Ascending aorta (tissue), 2 donors: ENCODE data around the gene LYVE1. TPM values are rescaled to one million over a fixed set of nuclear protein-coding genes. Genes with fewer than 3 reads are reported as not detected.

Experiments used
- DNase-seq, 2 donors: peaks; one replicate each; pipeline ENCODE4 v3.0.0-alpha.2; 2019; ENCODE audit warnings: low spot score in 2 of 2
- H3K27ac ChIP-seq, 2 donors: fragments of 200-600 bp; sonication (generic); one replicate each; pipeline ENCODE4 v1.5.1; 2016 to 2017; ENCODE audit warnings: mild to moderate bottlenecking in 1 of 2
- H3K27me3 ChIP-seq: fragments of 200-600 bp; sonication (generic); one replicate; pipeline ENCODE4 v1.5.1; 2017
- H3K36me3 ChIP-seq, 2 donors: fragments of 200-600 bp; sonication (generic); one replicate each; pipeline ENCODE4 v1.5.1; 2016
- H3K4me1 ChIP-seq, 2 donors: fragments of 200-600 bp; sonication (generic); one replicate each; pipeline ENCODE4 v1.5.1; 2016 to 2017; ENCODE audit warnings: mild to moderate bottlenecking in 1 of 2
- H3K4me3 ChIP-seq, 2 donors: fragments of 200-600 bp; sonication (generic); one replicate each; pipeline ENCODE4 v1.5.1; 2016 to 2017; ENCODE audit warnings: mild to moderate bottlenecking in 1 of 2
- H3K9me3 ChIP-seq, 2 donors: fragments of 200-600 bp; sonication (generic); one replicate each; pipeline ENCODE4 v1.5.1; 2016
- intact Hi-C: fragments of 100-400 bp; cut with DNase I; formaldehyde crosslinking; loops from one replicate; pipeline ENCODE4 v1.15.1; 2023
- total RNA-seq: library from RNA; depleted of rRNA; stranded (reverse); fragments of >200 nt; gene quantifications from one replicate; pipeline ENCODE4 v1.1.0, GENCODE V29; 2016
- TF ChIP-seq, protein P1 (sequence below), 3 experiments: fragments of 200-600 bp in 2 of 3; fragments of 450-650 bp in 1 of 3; sonication (generic) in 2 of 3; IDR thresholded peaks; one replicate each; pipeline ENCODE4 v1.5.1; 2016 to 2019; ENCODE audit warnings: antibody characterized with exemption in 3 of 3, mild to moderate bottlenecking in 1 of 3, moderate library complexity in 1 of 3

The LYVE1 gene
- total RNA-seq, 1 donor from 2014 or later: 66.3 TPM

DNA sequence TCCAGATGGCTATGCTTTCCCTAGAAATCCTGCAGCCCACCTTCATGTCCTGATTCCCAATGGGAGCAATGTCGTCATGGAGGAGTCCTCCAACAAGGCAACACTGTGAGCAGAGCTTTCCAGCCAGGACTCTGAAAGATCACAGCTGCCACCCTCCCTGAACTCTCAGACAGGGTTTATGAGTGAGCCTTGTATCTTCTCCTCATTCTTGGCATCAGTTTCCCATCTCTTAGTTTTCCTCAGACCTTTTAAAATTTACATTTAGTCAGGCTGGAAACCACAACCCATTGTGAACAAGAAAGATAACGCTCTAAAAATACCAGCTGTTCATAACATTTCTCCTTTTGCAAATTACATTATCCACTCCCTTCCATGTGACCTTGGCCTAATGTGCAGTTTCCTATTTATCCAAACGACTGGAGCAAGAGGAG lies 15.6 kb upstream of the LYVE1 start:
- H3K4me1 ChIP-seq: peaks cover 6 to 55% of the 10 kb centered on the region in 2 donors
- TF ChIP-seq, protein P1, sequence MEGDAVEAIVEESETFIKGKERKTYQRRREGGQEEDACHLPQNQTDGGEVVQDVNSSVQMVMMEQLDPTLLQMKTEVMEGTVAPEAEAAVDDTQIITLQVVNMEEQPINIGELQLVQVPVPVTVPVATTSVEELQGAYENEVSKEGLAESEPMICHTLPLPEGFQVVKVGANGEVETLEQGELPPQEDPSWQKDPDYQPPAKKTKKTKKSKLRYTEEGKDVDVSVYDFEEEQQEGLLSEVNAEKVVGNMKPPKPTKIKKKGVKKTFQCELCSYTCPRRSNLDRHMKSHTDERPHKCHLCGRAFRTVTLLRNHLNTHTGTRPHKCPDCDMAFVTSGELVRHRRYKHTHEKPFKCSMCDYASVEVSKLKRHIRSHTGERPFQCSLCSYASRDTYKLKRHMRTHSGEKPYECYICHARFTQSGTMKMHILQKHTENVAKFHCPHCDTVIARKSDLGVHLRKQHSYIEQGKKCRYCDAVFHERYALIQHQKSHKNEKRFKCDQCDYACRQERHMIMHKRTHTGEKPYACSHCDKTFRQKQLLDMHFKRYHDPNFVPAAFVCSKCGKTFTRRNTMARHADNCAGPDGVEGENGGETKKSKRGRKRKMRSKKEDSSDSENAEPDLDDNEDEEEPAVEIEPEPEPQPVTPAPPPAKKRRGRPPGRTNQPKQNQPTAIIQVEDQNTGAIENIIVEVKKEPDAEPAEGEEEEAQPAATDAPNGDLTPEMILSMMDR (IDR thresholded peaks at IDR 0.05): no peak
- H3K36me3 ChIP-seq: peaks cover 34 to 76% of the 10 kb centered on the region in 2 donors
- H3K27me3 ChIP-seq: no peaks in the 10 kb centered on the region
- peak in 1 of 2 donors; percentile 55 for DNase-seq
- intact Hi-C loops: loop anchor here (1.0 kb wide), 1 partner anchor 12 kb away; no protein-coding TSS in a partner anchor
- H3K9me3 ChIP-seq: no peaks in the 10 kb centered on the region
- peak overlapping the region; percentile 94 for H3K27ac ChIP-seq
- no peak overlapping the region for H3K4me3 ChIP-seq

DNA sequence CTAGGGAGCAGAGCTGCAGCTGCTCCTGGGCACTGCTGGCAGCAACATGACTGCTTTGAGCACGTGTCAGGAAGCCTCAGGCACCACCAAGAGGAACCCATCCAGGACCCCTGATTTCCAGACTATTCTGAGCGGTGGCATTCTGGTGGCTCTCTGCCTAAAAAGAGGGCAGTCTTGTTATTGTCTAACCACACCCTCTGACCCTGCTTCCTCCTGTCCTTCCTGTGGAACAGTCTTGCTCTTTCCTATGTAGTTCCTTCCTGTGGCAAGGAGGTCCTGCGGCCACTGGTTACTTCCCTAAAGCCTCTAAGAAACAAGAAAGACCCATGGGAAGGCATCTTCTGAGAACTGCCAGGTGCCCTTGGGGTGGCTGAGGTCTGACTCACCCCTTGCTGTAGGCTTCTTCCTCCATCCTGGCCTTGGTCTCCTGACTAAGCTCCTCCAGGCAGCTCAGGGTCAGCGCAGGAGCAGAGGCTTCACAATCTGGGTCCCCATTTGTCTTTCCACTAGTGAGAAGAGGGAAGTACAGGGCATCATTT lies 13.1 kb upstream of the LYVE1 start:
- Histone ChIP-seq H3K36me3 (peaks cover 56 to 85% of the 10 kb centered on the region in 2 donors), H3K4me3 (no peak overlapping the region), H3K4me1 (peaks cover 0 to 41% of the 10 kb centered on the region in 2 donors), H3K27ac (peak overlapping the region; percentile 94), H3K27me3 (no peaks in the 10 kb centered on the region), H3K9me3 (no peaks in the 10 kb centered on the region)
- TF ChIP-seq, protein P1 (IDR thresholded peaks at IDR 0.05): no peak
- intact Hi-C loops: no loop called here
- peak; percentile 52 to 66 for DNase-seq

DNA sequence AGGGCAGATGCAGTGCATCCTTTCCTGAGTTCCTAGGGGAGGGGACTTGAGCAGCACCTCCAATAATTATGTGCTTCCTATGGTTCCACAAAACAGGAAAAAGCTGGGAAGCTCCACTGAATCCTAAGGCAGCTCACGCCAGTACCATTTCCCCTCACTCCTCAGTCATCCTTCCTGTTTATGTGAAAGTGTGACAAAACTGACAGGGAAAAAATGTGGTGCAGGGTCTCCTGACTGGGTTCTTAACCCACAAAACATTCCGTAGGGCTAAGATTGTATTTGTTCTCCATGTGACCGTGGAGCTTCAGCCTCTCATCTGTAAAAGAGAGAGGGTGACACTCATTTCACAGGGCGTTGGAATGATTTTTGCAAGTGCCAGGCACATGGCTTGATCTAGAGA lies 12.2 kb upstream of the LYVE1 start:
- Histone ChIP-seq H3K4me1 (peaks cover 0 to 32% of the 10 kb centered on the region in 2 donors), H3K36me3 (peaks cover 65 to 90% of the 10 kb centered on the region in 2 donors), H3K27ac (peak overlapping the region; percentile 94), H3K4me3 (no peak overlapping the region), H3K27me3 (no peaks in the 10 kb centered on the region), H3K9me3 (no peaks in the 10 kb centered on the region)
- DNase-seq: no peak
- intact Hi-C loops: no loop called here
- TF ChIP-seq, protein P1 (IDR thresholded peaks at IDR 0.05): no peak

DNA sequence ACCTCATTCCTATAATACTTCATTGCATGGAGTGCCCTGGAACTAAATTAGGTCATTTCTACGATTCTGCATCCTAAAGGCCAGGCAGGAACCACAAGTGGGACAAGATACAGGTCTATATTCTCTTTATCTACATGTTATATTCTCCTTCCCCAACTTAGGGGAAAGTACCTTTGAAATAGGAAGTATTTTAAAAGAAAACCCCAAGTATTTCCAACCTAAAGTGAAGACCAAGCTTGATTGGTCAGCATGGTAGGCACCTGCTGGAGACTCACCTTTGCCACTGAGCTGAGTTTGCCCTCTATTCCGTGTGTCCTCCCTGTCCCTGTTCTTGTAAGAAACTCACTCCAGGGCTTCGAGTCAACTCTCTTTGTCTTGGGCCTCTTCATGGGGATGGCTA lies 11.2 kb upstream of the LYVE1 start:
- Histone ChIP-seq H3K36me3 (peaks cover 70 to 96% of the 10 kb centered on the region in 2 donors), H3K27ac (peak overlapping the region; percentile 94), H3K9me3 (no peaks in the 10 kb centered on the region), H3K4me1 (peaks cover 0 to 24% of the 10 kb centered on the region in 2 donors), H3K27me3 (no peaks in the 10 kb centered on the region), H3K4me3 (no peak overlapping the region)
- intact Hi-C loops: no loop called here
- DNase-seq: no peak
- TF ChIP-seq, protein P1 (IDR thresholded peaks at IDR 0.05): no peak

DNA sequence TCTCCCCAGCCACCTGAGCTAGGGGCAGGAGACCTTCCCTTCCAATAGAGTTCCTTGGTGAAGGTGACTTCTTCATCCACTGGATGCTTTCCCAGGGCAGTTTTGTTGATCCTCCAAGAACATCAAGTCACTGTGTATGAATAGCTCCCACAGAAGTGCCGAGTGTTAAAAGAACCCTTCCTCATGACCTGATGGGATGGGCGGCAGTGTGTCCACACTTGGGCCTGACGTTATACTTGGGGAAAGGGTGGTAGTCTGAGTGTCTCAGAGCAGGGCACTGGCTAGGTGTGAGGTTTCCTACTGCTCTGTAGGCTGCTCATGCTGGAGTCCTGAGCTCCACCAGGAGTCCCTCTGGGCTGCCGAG lies 7.6 kb upstream of the LYVE1 start:
- no peaks in the 10 kb centered on the region for H3K27me3 ChIP-seq
- peak overlapping the region; percentile 78 to 94 for H3K27ac ChIP-seq
- H3K36me3 ChIP-seq: peaks cover 58 to 81% of the 10 kb centered on the region in 2 donors
- no peak overlapping the region for H3K4me3 ChIP-seq
- no peaks in the 10 kb centered on the region for H3K9me3 ChIP-seq
- DNase-seq: no peak
- H3K4me1 ChIP-seq: peaks cover 8 to 21% of the 10 kb centered on the region in 2 donors
- TF ChIP-seq, protein P1 (IDR thresholded peaks at IDR 0.05): no peak
- intact Hi-C loops: no loop called here
